B cell (primary cell): Measurements from ENCODE around the gene FOXL1. TPM values are rescaled to one million over a fixed set of nuclear protein-coding genes. Genes with fewer than 3 reads are reported as not detected.

Experiments used
- ATAC-seq: fragments of 200-7000 bp; cut with Tn5 transposase; one replicate; pipeline ENCODE4 v1.10.0; 2021; ENCODE audit warnings: low read depth, mild to moderate bottlenecking, moderate number of reproducible peaks, moderate library complexity
- CTCF ChIA-PET: fragments of 350-600 bp; sonication (Branson Sonifier 250); formaldehyde crosslinking; loops from one replicate; lab custom pipeline; 2021; ENCODE audit warnings: antibody characterized with exemption, inconsistent platforms; lab: Charles Lee
- POLR2A ChIA-PET: fragments of 350-600 bp; sonication (Branson Sonifier 250); formaldehyde crosslinking; loops from one replicate; lab custom pipeline; 2021; ENCODE audit warnings: antibody characterized with exemption; lab: Charles Lee
- DNase-seq: peaks from one replicate; pipeline ENCODE4 v3.0.0; 2013
- H2AFZ ChIP-seq: 2 replicates; pipeline ENCODE4 v1.6.1; 2012; ENCODE audit warnings: mild to moderate bottlenecking, low read depth, low read length; ENCODE audit not compliant: insufficient read depth, poor library complexity, severe bottlenecking
- H3K27ac ChIP-seq, 2 donors: 1 replicate in 1 of 2; 2 replicates in 1 of 2; pipeline ENCODE4 v1.5.1; 2012 to 2013; ENCODE audit warnings: low read length in 2 of 2, mild to moderate bottlenecking in 2 of 2, moderate library complexity in 1 of 2
- H3K27me3 ChIP-seq, 4 experiments: fragments of 200-600 bp in 1 of 4; sonication (generic) in 1 of 4; replicated peaks in 1 of 4; 1 replicate in 2 of 4; 2 replicates in 2 of 4; pipeline versions ENCODE4 v1.6.1 to v1.7.0; 2013 to 2016; ENCODE audit warnings: low read length in 3 of 4, mild to moderate bottlenecking in 2 of 4, mixed read lengths in 1 of 4, moderate library complexity in 1 of 4; ENCODE audit not compliant: insufficient read depth in 4 of 4, control insufficient read depth in 3 of 4; ENCODE audit errors: control extremely low read depth in 1 of 4
- H3K36me3 ChIP-seq, 2 experiments: replicated peaks in 1 of 2; 1 replicate in 1 of 2; 2 replicates in 1 of 2; pipeline versions ENCODE4 v1.6.1 to v1.7.1; 2013; ENCODE audit warnings: low read length in 1 of 2; ENCODE audit not compliant: insufficient read depth in 2 of 2, control insufficient read depth in 1 of 2; ENCODE audit errors: control extremely low read depth in 1 of 2, extremely low read depth in 1 of 2
- H3K4me1 ChIP-seq, 2 donors: fragments of 200-600 bp in 1 of 2; sonication (generic) in 1 of 2; 1 replicate in 1 of 2; 2 replicates in 1 of 2; pipeline versions ENCODE4 v1.5.1 to v1.6.1; 2013 to 2017; ENCODE audit warnings: low read length in 2 of 2; ENCODE audit not compliant: control insufficient read depth in 2 of 2, insufficient read depth in 2 of 2
- H3K4me2 ChIP-seq: replicated peaks from 2 replicates; pipeline ENCODE3; 2012; ENCODE audit warnings: mild to moderate bottlenecking, low read depth, low read length; ENCODE audit not compliant: poor library complexity, severe bottlenecking
- H3K4me3 ChIP-seq, 5 experiments: fragments of 200-600 bp in 1 of 5; sonication (generic) in 1 of 5; 1 replicate in 3 of 5; 2 replicates in 2 of 5; pipeline versions ENCODE4 v1.5.1 to v1.7.0; 2011 to 2016; ENCODE audit warnings: low read length in 4 of 5, mild to moderate bottlenecking in 4 of 5, low read depth in 2 of 5, control low read depth in 1 of 5, moderate library complexity in 1 of 5; ENCODE audit not compliant: insufficient read depth in 1 of 5; ENCODE audit errors: control extremely low read depth in 1 of 5, extremely low read depth in 1 of 5
- H3K79me2 ChIP-seq: fragments of 200-600 bp; sonication (generic); one replicate; pipeline ENCODE4 v1.6.0; 2016; ENCODE audit warnings: low read length; ENCODE audit not compliant: control insufficient read depth, insufficient read depth
- H3K9ac ChIP-seq: fragments of 200-600 bp; sonication (generic); 2 replicates; pipeline ENCODE4 v1.6.1; 2017; ENCODE audit warnings: mild to moderate bottlenecking, low read length, moderate library complexity
- H3K9me3 ChIP-seq, 3 donors: one replicate each; pipeline versions ENCODE4 v1.6.1 to v1.7.1; 2013; ENCODE audit warnings: low read length in 2 of 3; ENCODE audit not compliant: control insufficient read depth in 2 of 3, insufficient read depth in 1 of 3; ENCODE audit errors: control extremely low read depth in 1 of 3
- H4K20me1 ChIP-seq: 2 replicates; pipeline ENCODE4 v1.6.0; 2012; ENCODE audit warnings: mild to moderate bottlenecking, low read length; ENCODE audit not compliant: insufficient read depth, control insufficient read depth, poor library complexity, severe bottlenecking
- H3K27ac Mint-ChIP-seq: one replicate; pipeline ENCODE4 v1.8.0; 2021; ENCODE audit warnings: mixed read lengths
- H3K27me3 Mint-ChIP-seq: one replicate; pipeline ENCODE4 v1.8.0; 2021; ENCODE audit warnings: mixed read lengths
- H3K4me1 Mint-ChIP-seq: one replicate; pipeline ENCODE4 v1.8.0; 2021; ENCODE audit warnings: mixed read lengths
- H3K4me3 Mint-ChIP-seq: one replicate; pipeline ENCODE4 v1.8.0; 2021; ENCODE audit warnings: mixed read lengths
- H3K9me3 Mint-ChIP-seq: one replicate; pipeline ENCODE4 v1.8.0; 2022; ENCODE audit warnings: mixed read lengths; ENCODE audit not compliant: insufficient read depth
- EZH2 ChIP-seq: IDR thresholded peaks from 2 replicates; pipeline ENCODE4 v1.6.1; 2012; ENCODE audit warnings: borderline replicate concordance, low read depth, mild to moderate bottlenecking, moderate library complexity, low read length; ENCODE audit not compliant: insufficient read depth, poor library complexity, severe bottlenecking
- WGBS: methylation state at CpG from one replicate; pipeline ENCODE4 v1.1.5; 2013; ENCODE audit warnings: missing lambda C conversion rate; ENCODE audit not compliant: insufficient coverage; 5-methylcytosine and 5-hydroxymethylcytosine counted together
- intact Hi-C: fragments of 100-400 bp; cut with micrococcal nuclease; formaldehyde crosslinking; loops from one replicate; pipeline ENCODE4 v1.10.0; 2022
- polyA plus RNA-seq: library from polyadenylated mRNA; depleted of rRNA; stranded (reverse); fragments of >200 nt; gene quantifications from 2 replicates; pipeline ENCODE4 v1.2.3, GENCODE V29; 2012
- total RNA-seq, 2 donors: library from RNA; stranded (reverse); fragments of 120-200 nt in 1 of 2; gene quantifications; 1 replicate in 1 of 2; 2 replicates in 1 of 2; pipeline versions ENCODE4 v1.2.3 to v1.2.4, GENCODE V29; 2013 to 2022
- TF ChIP-seq, protein P1 (sequence below): fragments of 200-600 bp; IDR thresholded peaks from one replicate; pipeline ENCODE4 v1.8.0; 2022; ENCODE audit warnings: antibody characterized with exemption, mild to moderate bottlenecking

Gene FOXL1
- total and polyA plus RNA-seq, 2 donors (not counting 1 experiment from before 2014, with no cell fraction given), result not detected

GRCh38 chr16:86565181-86565631 lies 13.1 kb upstream of the FOXL1 start:
- H3K27ac Mint-ChIP-seq, result peak overlapping the region; percentile 20

More at GRCh38 chr16:86565181-86565631, 13.1 kb upstream of the FOXL1 start:
- no peaks in the 10 kb centered on the region for H3K9me3 Mint-ChIP-seq
- DNase-seq (no peak), ATAC-seq (no peak)
- H3K27me3 ChIP-seq, result peaks cover 0 to 67% (median 40%) of the 10 kb centered on the region in 4 experiments
- H3K4me1 ChIP-seq, result peaks cover 29 to 37% of the 10 kb centered on the region in 2 donors
- H3K4me3 ChIP-seq, result no peak overlapping the region
- H3K4me1 Mint-ChIP-seq, result peaks cover 23% of the 10 kb centered on the region
- TF ChIP-seq, protein P1, sequence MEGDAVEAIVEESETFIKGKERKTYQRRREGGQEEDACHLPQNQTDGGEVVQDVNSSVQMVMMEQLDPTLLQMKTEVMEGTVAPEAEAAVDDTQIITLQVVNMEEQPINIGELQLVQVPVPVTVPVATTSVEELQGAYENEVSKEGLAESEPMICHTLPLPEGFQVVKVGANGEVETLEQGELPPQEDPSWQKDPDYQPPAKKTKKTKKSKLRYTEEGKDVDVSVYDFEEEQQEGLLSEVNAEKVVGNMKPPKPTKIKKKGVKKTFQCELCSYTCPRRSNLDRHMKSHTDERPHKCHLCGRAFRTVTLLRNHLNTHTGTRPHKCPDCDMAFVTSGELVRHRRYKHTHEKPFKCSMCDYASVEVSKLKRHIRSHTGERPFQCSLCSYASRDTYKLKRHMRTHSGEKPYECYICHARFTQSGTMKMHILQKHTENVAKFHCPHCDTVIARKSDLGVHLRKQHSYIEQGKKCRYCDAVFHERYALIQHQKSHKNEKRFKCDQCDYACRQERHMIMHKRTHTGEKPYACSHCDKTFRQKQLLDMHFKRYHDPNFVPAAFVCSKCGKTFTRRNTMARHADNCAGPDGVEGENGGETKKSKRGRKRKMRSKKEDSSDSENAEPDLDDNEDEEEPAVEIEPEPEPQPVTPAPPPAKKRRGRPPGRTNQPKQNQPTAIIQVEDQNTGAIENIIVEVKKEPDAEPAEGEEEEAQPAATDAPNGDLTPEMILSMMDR, result no peak
- TF ChIP-seq EZH2, result no peak
- POLR2A ChIA-PET, result no interaction called here
- H4K20me1 ChIP-seq, result no peaks in the 10 kb centered on the region
- CTCF ChIA-PET, result interaction anchor here (0.6 to 4.7 kb wide), 14 partner anchors 10 to 1070 kb away, joined by 3 to 30 read pairs (median 4); partner anchors contain the start of gene MTHFSD
- H2AFZ ChIP-seq, result no peak overlapping the region
- H3K27ac ChIP-seq, result no peak overlapping the region
- peak overlapping the region; percentile 9 for H3K4me3 Mint-ChIP-seq
- peaks cover 52% of the 10 kb centered on the region for H3K27me3 Mint-ChIP-seq
- no peaks in the 10 kb centered on the region for H3K79me2 ChIP-seq
- WGBS, result 55% methylated on average over 13 of the region's 16 CpGs
- no peaks in the 10 kb centered on the region for H3K36me3 ChIP-seq
- peaks cover 0 to 16% (median 0%) of the 10 kb centered on the region in 3 donors for H3K9me3 ChIP-seq
- H3K9ac ChIP-seq, result no peak overlapping the region
- intact Hi-C loops, result loop anchor here (5.0 kb wide), 1 partner anchor 53 kb away; the partner anchor contains the start of gene FOXF1
- H3K4me2 ChIP-seq, result peak overlapping the region; percentile 62
